Ovary (tissue), 3 donors: Measurements from ENCODE around the gene COX7B2.

Experiments used
- CTCF ChIP-seq, 3 donors: fragments of 450-650 bp in 2 of 3; fragments of 200-600 bp in 1 of 3; IDR thresholded peaks; one replicate each; pipeline versions ENCODE4 v1.5.1 to v1.8.0; 2016 to 2022; ENCODE audit warnings: antibody characterized with exemption in 3 of 3, mild to moderate bottlenecking in 1 of 3
- EP300 ChIP-seq: sonication (generic); formaldehyde crosslinking; IDR thresholded peaks from one replicate; pipeline ENCODE4 v1.6.1; 2017; ENCODE audit warnings: antibody characterized with exemption
- POLR2A ChIP-seq: fragments of 450-650 bp; IDR thresholded peaks from one replicate; pipeline ENCODE4 v1.6.1; 2017; ENCODE audit warnings: antibody characterized with exemption, mild to moderate bottlenecking, moderate library complexity
- donor health status: DM: no; HTN: no; CAD: no.

- TF ChIP-seq CTCF (IDR thresholded peaks at IDR 0.05) (no peak), POLR2A (no peak), EP300 (no peak)
Observed at GRCh38 chr4:46937493-46937892, 28.4 kb upstream of the COX7B2 start.
